Suprapubic skin (tissue), 3 donors: ENCODE results near the gene ST3GAL6.

Source experiments
- CTCF ChIP-seq, 2 donors: fragments of 200-600 bp in 1 of 2; fragments of 450-650 bp in 1 of 2; sonication (generic) in 1 of 2; IDR thresholded peaks; one replicate each; pipeline ENCODE4 v1.5.1; 2016 to 2019; ENCODE audit warnings: antibody characterized with exemption in 2 of 2, mild to moderate bottlenecking in 1 of 2, moderate library complexity in 1 of 2
- EP300 ChIP-seq: sonication (generic); formaldehyde crosslinking; IDR thresholded peaks from one replicate; pipeline ENCODE4 v1.6.1; 2017; ENCODE audit warnings: antibody characterized with exemption

- TF ChIP-seq CTCF (IDR thresholded peaks at IDR 0.05) (no peak), EP300 (no peak)
Measured at GRCh38 chr3:98778383-98778782, 15.2 kb downstream of the ST3GAL6 start.
